ENCODE data around the gene LPP.

DNA sequence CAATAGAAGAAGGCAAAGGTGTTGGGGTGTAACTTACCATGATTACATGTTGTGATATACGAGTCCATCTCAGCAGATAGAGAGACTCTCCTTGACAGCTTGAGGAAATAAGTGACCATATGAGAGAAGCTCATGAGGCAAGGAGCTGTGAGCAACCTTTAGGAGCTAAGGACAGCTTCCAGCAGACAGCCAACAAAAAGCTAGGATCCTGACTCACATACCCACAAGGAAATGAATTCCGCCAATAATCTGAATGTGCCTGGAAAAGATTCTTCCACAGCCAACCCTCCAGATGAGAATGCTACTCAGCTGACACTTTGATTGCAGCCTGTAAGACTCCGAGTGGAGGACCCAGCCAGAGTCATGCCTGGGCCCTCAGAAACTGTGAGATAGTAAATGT, 678.2 kb downstream of the LPP start:
- TF ChIP-seq KDM2A (CRISPR knock-in tag; IDR thresholded peaks at IDR 0.05; ENCODE audit: borderline replicate concordance, low read depth) (no peak), ZKSCAN5 (CRISPR knock-in tag; IDR thresholded peaks at IDR 0.05) (no peak)
